Measurements from ENCODE around the gene FAM24A.

Gene FAM24A

DNA sequence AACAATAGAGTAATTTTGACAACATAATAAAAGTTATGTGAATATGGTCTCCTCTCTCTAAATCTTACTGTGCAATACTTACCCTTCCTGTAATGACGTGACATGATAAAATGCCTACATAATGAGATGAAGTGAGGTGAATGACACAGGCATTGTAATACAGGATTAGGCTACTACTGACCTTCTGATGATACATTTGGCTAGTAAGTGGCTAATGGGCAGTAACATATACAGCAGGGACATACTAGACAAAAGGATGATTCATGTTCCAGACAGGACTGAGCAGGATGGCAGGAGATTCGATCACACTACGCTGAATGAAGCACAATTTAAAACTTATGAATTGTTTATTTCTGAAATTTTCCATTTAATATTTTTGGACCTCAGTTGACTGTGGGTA is 38.9 kb downstream of the FAM24A start (continued):
- TF ChIP-seq, protein P1, sequence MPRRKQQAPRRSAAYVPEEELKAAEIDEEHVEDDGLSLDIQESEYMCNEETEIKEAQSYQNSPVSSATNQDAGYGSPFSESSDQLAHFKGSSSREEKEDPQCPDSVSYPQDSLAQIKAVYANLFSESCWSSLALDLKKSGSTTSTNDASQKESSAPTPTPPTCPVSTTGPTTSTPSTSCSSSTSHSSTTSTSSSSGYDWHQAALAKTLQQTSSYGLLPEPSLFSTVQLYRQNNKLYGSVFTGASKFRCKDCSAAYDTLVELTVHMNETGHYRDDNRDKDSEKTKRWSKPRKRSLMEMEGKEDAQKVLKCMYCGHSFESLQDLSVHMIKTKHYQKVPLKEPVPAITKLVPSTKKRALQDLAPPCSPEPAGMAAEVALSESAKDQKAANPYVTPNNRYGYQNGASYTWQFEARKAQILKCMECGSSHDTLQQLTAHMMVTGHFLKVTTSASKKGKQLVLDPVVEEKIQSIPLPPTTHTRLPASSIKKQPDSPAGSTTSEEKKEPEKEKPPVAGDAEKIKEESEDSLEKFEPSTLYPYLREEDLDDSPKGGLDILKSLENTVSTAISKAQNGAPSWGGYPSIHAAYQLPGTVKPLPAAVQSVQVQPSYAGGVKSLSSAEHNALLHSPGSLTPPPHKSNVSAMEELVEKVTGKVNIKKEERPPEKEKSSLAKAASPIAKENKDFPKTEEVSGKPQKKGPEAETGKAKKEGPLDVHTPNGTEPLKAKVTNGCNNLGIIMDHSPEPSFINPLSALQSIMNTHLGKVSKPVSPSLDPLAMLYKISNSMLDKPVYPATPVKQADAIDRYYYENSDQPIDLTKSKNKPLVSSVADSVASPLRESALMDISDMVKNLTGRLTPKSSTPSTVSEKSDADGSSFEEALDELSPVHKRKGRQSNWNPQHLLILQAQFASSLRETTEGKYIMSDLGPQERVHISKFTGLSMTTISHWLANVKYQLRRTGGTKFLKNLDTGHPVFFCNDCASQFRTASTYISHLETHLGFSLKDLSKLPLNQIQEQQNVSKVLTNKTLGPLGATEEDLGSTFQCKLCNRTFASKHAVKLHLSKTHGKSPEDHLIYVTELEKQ (tag by site-specific recombination; IDR thresholded peaks at IDR 0.05; ENCODE audit: borderline replicate concordance) = no peak
- no peak for TF ChIP-seq ZNF174 (tag by site-specific recombination; IDR thresholded peaks at IDR 0.05)
- no peak for TF ChIP-seq SALL2 (tag by site-specific recombination; IDR thresholded peaks at IDR 0.05; ENCODE audit: borderline replicate concordance)
- TF ChIP-seq IKZF3 (tag by site-specific recombination; IDR thresholded peaks at IDR 0.05) = no peak
- TF ChIP-seq, protein P2, sequence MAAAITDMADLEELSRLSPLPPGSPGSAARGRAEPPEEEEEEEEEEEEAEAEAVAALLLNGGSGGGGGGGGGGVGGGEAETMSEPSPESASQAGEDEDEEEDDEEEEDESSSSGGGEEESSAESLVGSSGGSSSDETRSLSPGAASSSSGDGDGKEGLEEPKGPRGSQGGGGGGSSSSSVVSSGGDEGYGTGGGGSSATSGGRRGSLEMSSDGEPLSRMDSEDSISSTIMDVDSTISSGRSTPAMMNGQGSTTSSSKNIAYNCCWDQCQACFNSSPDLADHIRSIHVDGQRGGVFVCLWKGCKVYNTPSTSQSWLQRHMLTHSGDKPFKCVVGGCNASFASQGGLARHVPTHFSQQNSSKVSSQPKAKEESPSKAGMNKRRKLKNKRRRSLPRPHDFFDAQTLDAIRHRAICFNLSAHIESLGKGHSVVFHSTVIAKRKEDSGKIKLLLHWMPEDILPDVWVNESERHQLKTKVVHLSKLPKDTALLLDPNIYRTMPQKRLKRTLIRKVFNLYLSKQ (tag by site-specific recombination; IDR thresholded peaks at IDR 0.05; ENCODE audit: borderline replicate concordance) = no peak
- TF ChIP-seq, protein P3, sequence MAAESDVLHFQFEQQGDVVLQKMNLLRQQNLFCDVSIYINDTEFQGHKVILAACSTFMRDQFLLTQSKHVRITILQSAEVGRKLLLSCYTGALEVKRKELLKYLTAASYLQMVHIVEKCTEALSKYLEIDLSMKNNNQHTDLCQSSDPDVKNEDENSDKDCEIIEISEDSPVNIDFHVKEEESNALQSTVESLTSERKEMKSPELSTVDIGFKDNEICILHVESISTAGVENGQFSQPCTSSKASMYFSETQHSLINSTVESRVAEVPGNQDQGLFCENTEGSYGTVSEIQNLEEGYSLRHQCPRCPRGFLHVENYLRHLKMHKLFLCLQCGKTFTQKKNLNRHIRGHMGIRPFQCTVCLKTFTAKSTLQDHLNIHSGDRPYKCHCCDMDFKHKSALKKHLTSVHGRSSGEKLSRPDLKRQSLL (tag by site-specific recombination; IDR thresholded peaks at IDR 0.05) = no peak
- no peak for TF ChIP-seq ZNF747 (tag by site-specific recombination; IDR thresholded peaks at IDR 0.05)
- TF ChIP-seq ZNF157 (tag by site-specific recombination; IDR thresholded peaks at IDR 0.05) = no peak
- no peak for TF ChIP-seq ZNF19 (tag by site-specific recombination; IDR thresholded peaks at IDR 0.05; ENCODE audit: low read depth)
- TF ChIP-seq, protein P4, sequence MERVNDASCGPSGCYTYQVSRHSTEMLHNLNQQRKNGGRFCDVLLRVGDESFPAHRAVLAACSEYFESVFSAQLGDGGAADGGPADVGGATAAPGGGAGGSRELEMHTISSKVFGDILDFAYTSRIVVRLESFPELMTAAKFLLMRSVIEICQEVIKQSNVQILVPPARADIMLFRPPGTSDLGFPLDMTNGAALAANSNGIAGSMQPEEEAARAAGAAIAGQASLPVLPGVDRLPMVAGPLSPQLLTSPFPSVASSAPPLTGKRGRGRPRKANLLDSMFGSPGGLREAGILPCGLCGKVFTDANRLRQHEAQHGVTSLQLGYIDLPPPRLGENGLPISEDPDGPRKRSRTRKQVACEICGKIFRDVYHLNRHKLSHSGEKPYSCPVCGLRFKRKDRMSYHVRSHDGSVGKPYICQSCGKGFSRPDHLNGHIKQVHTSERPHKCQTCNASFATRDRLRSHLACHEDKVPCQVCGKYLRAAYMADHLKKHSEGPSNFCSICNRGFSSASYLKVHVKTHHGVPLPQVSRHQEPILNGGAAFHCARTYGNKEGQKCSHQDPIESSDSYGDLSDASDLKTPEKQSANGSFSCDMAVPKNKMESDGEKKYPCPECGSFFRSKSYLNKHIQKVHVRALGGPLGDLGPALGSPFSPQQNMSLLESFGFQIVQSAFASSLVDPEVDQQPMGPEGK (tag by site-specific recombination; IDR thresholded peaks at IDR 0.05) = no peak
- no peak for TF ChIP-seq ZNF530 (tag by site-specific recombination; IDR thresholded peaks at IDR 0.05; ENCODE audit: low read depth)

DNA sequence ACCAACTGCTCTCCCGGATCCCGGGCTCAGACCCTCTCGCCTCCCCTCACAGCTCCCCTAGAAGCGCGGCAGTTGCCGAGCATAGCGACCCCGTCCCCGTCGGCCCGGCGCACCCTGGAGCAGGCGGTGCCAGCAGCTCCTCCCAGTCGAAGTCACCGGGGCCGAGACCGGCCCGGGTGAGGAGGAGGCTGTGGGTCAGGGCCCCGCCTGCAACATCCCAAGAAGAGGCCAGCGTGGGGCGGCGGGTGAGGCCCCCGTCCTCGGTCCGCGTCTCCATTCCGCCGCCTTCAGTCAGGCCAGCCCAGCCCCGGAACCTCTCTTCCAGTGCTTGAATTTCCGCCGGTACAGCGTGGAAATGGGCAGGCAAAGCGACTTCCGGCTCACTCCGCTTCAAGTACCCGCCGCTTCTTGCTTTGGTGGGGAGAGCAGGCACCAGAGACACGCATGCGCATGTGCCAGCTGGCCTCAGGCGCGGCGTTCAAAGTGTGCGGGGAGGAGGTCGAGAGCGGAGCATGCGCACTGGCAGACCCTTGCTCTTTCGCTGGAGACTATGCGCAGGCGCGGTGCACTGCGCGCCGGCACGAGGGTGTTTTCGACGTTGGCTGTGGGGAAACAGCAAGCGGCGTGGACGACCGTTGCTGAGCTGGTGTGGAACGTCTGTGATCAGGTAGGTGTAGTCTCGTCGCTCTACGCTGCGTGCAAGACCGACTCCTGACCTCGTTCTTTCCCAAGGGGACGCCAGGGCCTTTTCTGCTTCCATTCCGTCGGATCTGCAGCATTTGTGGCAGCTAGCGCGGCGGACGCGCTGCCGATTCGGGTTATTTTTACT is 43.7 kb downstream of the FAM24A start, which contains the start of gene C10orf88:
C10orf88 (minus strand) TSS at position 326 of the 829 bp plus-strand sequence; CDS start at position 277, 49 bp downstream.
- Histone ChIP-seq H3K4me3 (ENCODE audit: low read depth, low read length) (peak within 1 kb of the TSS; percentile 68), H3K27ac (ENCODE audit: extremely low read depth, low read depth, low read length) (peak within 1 kb of the TSS; percentile 83), H3K9me3 (ENCODE audit: control insufficient read depth, insufficient read depth, low read depth, low read length) (no peaks in the 10 kb centered on the region), H3K4me1 (ENCODE audit: control insufficient read depth, insufficient read depth, low read length) (peaks cover 2% of the 10 kb centered on the region; the same call in 1 of the 2 replicates), H3K36me3 (ENCODE audit: control insufficient read depth in 2 of 2, insufficient read depth in 1 of 2, low read length in 2 of 2) (peaks cover 5 to 23% of the 10 kb centered on the region in 2 experiments)
- POLR2A ChIA-PET = interaction anchor here (0.8 to 1.6 kb wide), 5 partner anchors 9 to 200 kb away, joined by 3 to 6 read pairs (median 4); partner anchors contain the start of genes BUB3 and PSTK
- CTCF ChIA-PET = interaction anchor here (0.6 kb wide), 1 partner anchor 1400 kb away, joined by 6 read pairs; no protein-coding TSS in a partner anchor
- TF ChIP-seq, protein P2 (tag by site-specific recombination; IDR thresholded peaks at IDR 0.05; ENCODE audit: borderline replicate concordance) = no peak
- TF ChIP-seq ZNF664 (tag by site-specific recombination; IDR thresholded peaks at IDR 0.05) (peak; percentile 67), ZNF184 (tag by site-specific recombination; IDR thresholded peaks at IDR 0.05) (no peak), SP7 (tag by site-specific recombination; IDR thresholded peaks at IDR 0.05) (peak; percentile 88), GLI4 (tag by site-specific recombination; IDR thresholded peaks at IDR 0.05) (peak; percentile 93), ZSCAN30 (tag by site-specific recombination; IDR thresholded peaks at IDR 0.05) (peak; percentile 90), ZNF292 (tag by site-specific recombination; IDR thresholded peaks at IDR 0.05; ENCODE audit: borderline replicate concordance, low read depth) (no peak), ZNF501 (tag by site-specific recombination; IDR thresholded peaks at IDR 0.05) (peak; percentile 97)
- TF ChIP-seq, protein P5, sequence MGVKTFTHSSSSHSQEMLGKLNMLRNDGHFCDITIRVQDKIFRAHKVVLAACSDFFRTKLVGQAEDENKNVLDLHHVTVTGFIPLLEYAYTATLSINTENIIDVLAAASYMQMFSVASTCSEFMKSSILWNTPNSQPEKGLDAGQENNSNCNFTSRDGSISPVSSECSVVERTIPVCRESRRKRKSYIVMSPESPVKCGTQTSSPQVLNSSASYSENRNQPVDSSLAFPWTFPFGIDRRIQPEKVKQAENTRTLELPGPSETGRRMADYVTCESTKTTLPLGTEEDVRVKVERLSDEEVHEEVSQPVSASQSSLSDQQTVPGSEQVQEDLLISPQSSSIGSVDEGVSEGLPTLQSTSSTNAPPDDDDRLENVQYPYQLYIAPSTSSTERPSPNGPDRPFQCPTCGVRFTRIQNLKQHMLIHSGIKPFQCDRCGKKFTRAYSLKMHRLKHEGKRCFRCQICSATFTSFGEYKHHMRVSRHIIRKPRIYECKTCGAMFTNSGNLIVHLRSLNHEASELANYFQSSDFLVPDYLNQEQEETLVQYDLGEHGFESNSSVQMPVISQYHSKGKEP (tag by site-specific recombination; IDR thresholded peaks at IDR 0.05) = no peak; the same call in 1 of the 2 replicates
- TF ChIP-seq, protein P6, sequence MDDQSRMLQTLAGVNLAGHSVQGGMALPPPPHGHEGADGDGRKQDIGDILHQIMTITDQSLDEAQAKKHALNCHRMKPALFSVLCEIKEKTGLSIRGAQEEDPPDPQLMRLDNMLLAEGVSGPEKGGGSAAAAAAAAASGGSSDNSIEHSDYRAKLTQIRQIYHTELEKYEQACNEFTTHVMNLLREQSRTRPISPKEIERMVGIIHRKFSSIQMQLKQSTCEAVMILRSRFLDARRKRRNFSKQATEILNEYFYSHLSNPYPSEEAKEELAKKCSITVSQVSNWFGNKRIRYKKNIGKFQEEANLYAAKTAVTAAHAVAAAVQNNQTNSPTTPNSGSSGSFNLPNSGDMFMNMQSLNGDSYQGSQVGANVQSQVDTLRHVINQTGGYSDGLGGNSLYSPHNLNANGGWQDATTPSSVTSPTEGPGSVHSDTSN (CRISPR knock-in tag; IDR thresholded peaks at IDR 0.05) = peak; percentile 42; the same call in 1 of the 2 replicates
